Breast epithelium (tissue), 3 donors: ENCODE data around the gene P2RX1.

Experiments used
- CTCF ChIP-seq, 3 donors: fragments of 450-650 bp; IDR thresholded peaks; one replicate each; pipeline ENCODE4 v1.5.1; 2016 to 2017; ENCODE audit warnings: antibody characterized with exemption in 3 of 3, mild to moderate bottlenecking in 3 of 3, moderate library complexity in 3 of 3
- POLR2A ChIP-seq: fragments of 450-650 bp; IDR thresholded peaks from one replicate; pipeline ENCODE4 v1.6.1; 2016; ENCODE audit warnings: antibody characterized with exemption, mild to moderate bottlenecking, moderate library complexity

- TF ChIP-seq CTCF (IDR thresholded peaks at IDR 0.05) (no peak), POLR2A (no peak)
Measured at GRCh38 chr17:3896968-3897235, 19.4 kb downstream of the P2RX1 start.
